Bronchial epithelial cell (primary cell): ENCODE results near the gene MMP24. TPM values are rescaled to one million over a fixed set of nuclear protein-coding genes. Genes with fewer than 3 reads are reported as not detected.

ENCODE experiments used
- DNase-seq: peaks from one replicate; pipeline ENCODE4 v3.0.0-alpha.2; 2010; ENCODE audit warnings: low read depth
- FAIRE-seq: peaks from 2 replicates; lab custom pipeline; 2011; peaks lifted over from hg19 to GRCh38; lab: Jason Lieb, UNC
- H3K27me3 ChIP-seq: 2 replicates; pipeline ENCODE4 v1.5.1; 2011; ENCODE audit warnings: low read length; ENCODE audit not compliant: control insufficient read depth, insufficient read depth
- H3K36me3 ChIP-seq: 2 replicates; pipeline ENCODE4 v1.5.1; 2011; ENCODE audit warnings: low read length; ENCODE audit not compliant: control insufficient read depth, insufficient read depth
- H3K4me3 ChIP-seq: 2 replicates; pipeline ENCODE4 v1.5.1; 2011; ENCODE audit warnings: mild to moderate bottlenecking, low read depth, low read length, control low read depth
- CTCF ChIP-seq: IDR thresholded peaks from 2 replicates; pipeline ENCODE4 v1.5.1; 2011; ENCODE audit warnings: mild to moderate bottlenecking, moderate library complexity, low read length, control low read depth, inconsistent platforms; ENCODE audit not compliant: insufficient read depth, severe bottlenecking
- total RNA-seq: library from RNA; depleted of rRNA; stranded (reverse); fragments of >200 nt; gene quantifications from 2 replicates; pipeline ENCODE4 v1.2.1, GENCODE V29; 2014

MMP24 gene
- total RNA-seq, 1 donor from 2014 or later, result not detected

- FAIRE-seq (no peak), DNase-seq (no peak)
- Histone ChIP-seq H3K4me3 (no peak overlapping the region), H3K36me3 (peaks cover 2% of the 10 kb centered on the region), H3K27me3 (no peaks in the 10 kb centered on the region)
- no peak for TF ChIP-seq CTCF
These were observed 98.9 kb downstream of the MMP24 start for GRCh38 chr20:35325401-35325800.

- DNase-seq (no peak), FAIRE-seq (no peak)
- TF ChIP-seq CTCF, result no peak
These were observed 99.7 kb downstream of the MMP24 start for GRCh38 chr20:35326021-35326739.

More at GRCh38 chr20:35326021-35326739, 99.7 kb downstream of the MMP24 start:
- Histone ChIP-seq H3K27me3 (no peaks in the 10 kb centered on the region), H3K36me3 (peaks cover 2% of the 10 kb centered on the region), H3K4me3 (no peak overlapping the region)

Other genes starting within 250 kb of the MMP24 start
- gene TRPC4AP, start 133.9 kb upstream of the MMP24 start, total RNA-seq, result 30.3 and 33.5 TPM in 2 replicates
- 36.3 and 63.0 TPM in 2 replicates for gene EDEM2, start 79.4 kb upstream of the MMP24 start, total RNA-seq
- gene PROCR, start 54.6 kb upstream of the MMP24 start, total RNA-seq, result 61.3 and 127 TPM in 2 replicates
- gene MMP24OS, start 51.4 kb downstream of the MMP24 start, total RNA-seq, result 5.0 and 6.9 TPM in 2 replicates
- 226 and 370 TPM in 2 replicates for gene EIF6, start 58.1 kb downstream of the MMP24 start, total RNA-seq
- gene FAM83C, start 65.7 kb downstream of the MMP24 start, total RNA-seq, result 0.26 and 0.64 TPM in 2 replicates
- 20.8 and 24.7 TPM in 2 replicates for gene UQCC1, start 185.3 kb downstream of the MMP24 start, total RNA-seq
- gene GDF5, start 211.5 kb downstream of the MMP24 start, total RNA-seq, result under 0.01 TPM in 2 replicates
- gene CEP250, start 228.9 kb downstream of the MMP24 start, total RNA-seq, result 15.0 and 21.9 TPM in 2 replicates